ENCODE measurements around the gene NFATC2.

NFATC2 gene

GRCh38 chr20:51508158-51508557 lies 34.4 kb downstream of the NFATC2 start:
- no peak for TF ChIP-seq KLF9 (tag by site-specific recombination; IDR thresholded peaks at IDR 0.05; ENCODE audit: low read depth)
- no peak for TF ChIP-seq ZBTB6 (tag by site-specific recombination; IDR thresholded peaks at IDR 0.05)
- no peak for TF ChIP-seq ZNF548 (tag by site-specific recombination; IDR thresholded peaks at IDR 0.05)
- TF ChIP-seq ZNF501 (tag by site-specific recombination; IDR thresholded peaks at IDR 0.05) = no peak
- no peak for TF ChIP-seq ZNF19 (tag by site-specific recombination; IDR thresholded peaks at IDR 0.05; ENCODE audit: low read depth)
- no peak for TF ChIP-seq ZNF394 (tag by site-specific recombination; IDR thresholded peaks at IDR 0.05; ENCODE audit: borderline replicate concordance)
- TF ChIP-seq, protein P1, sequence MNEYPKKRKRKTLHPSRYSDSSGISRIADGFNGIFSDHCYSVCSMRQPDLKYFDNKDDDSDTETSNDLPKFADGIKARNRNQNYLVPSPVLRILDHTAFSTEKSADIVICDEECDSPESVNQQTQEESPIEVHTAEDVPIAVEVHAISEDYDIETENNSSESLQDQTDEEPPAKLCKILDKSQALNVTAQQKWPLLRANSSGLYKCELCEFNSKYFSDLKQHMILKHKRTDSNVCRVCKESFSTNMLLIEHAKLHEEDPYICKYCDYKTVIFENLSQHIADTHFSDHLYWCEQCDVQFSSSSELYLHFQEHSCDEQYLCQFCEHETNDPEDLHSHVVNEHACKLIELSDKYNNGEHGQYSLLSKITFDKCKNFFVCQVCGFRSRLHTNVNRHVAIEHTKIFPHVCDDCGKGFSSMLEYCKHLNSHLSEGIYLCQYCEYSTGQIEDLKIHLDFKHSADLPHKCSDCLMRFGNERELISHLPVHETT (tag by site-specific recombination; IDR thresholded peaks at IDR 0.05) = no peak
- TF ChIP-seq ATF2 (tag by site-specific recombination; IDR thresholded peaks at IDR 0.05; ENCODE audit: low read depth) = no peak
- TF ChIP-seq ZNF747 (tag by site-specific recombination; IDR thresholded peaks at IDR 0.05) = no peak
- no peak for TF ChIP-seq ZNF629 (tag by site-specific recombination; IDR thresholded peaks at IDR 0.05)
- TF ChIP-seq ZNF76 (tag by site-specific recombination; IDR thresholded peaks at IDR 0.05; ENCODE audit: borderline replicate concordance, low read depth) = no peak
- H3K4me3 ChIP-seq (ENCODE audit: low read depth, low read length) = no peak overlapping the region
- no peak overlapping the region for H3K27ac ChIP-seq (ENCODE audit: extremely low read depth, low read depth, low read length)
- no peaks in the 10 kb centered on the region for H3K36me3 ChIP-seq (ENCODE audit: control insufficient read depth in 2 of 2, insufficient read depth in 1 of 2, low read length in 2 of 2)
- H3K4me1 ChIP-seq (ENCODE audit: control insufficient read depth, insufficient read depth, low read length) = no peaks in the 10 kb centered on the region
- ChIA-PET POLR2A (no interaction called here), CTCF (no interaction called here)
- no peaks in the 10 kb centered on the region for H3K9me3 ChIP-seq (ENCODE audit: control insufficient read depth, insufficient read depth, low read depth, low read length)

GRCh38 chr20:51507216-51508036 lies 35.1 kb downstream of the NFATC2 start:
- Histone ChIP-seq H3K36me3 (ENCODE audit: control insufficient read depth in 2 of 2, insufficient read depth in 1 of 2, low read length in 2 of 2) (no peaks in the 10 kb centered on the region), H3K27ac (ENCODE audit: extremely low read depth, low read depth, low read length) (no peak overlapping the region), H3K4me1 (ENCODE audit: control insufficient read depth, insufficient read depth, low read length) (no peaks in the 10 kb centered on the region), H3K4me3 (ENCODE audit: low read depth, low read length) (no peak overlapping the region), H3K9me3 (ENCODE audit: control insufficient read depth, insufficient read depth, low read depth, low read length) (no peaks in the 10 kb centered on the region)
- ChIA-PET CTCF (interaction anchor here (0.6 kb wide), 1 partner anchor 89 kb away, joined by 3 read pairs; no protein-coding TSS in a partner anchor), POLR2A (no interaction called here)
- TF ChIP-seq HOXA7 (CRISPR knock-in tag; IDR thresholded peaks at IDR 0.05; ENCODE audit: borderline replicate concordance) (no peak), ZNF549 (tag by site-specific recombination; IDR thresholded peaks at IDR 0.05) (no peak), SCRT2 (tag by site-specific recombination; IDR thresholded peaks at IDR 0.05) (no peak), ZBTB17 (tag by site-specific recombination; IDR thresholded peaks at IDR 0.05) (no peak), ZNF324 (tag by site-specific recombination; IDR thresholded peaks at IDR 0.05) (no peak), ZBTB7A (tag by site-specific recombination; IDR thresholded peaks at IDR 0.05; ENCODE audit: low read depth) (no peak), ZNF157 (tag by site-specific recombination; IDR thresholded peaks at IDR 0.05) (no peak), ZNF747 (tag by site-specific recombination; IDR thresholded peaks at IDR 0.05) (no peak), ZNF677 (tag by site-specific recombination; IDR thresholded peaks at IDR 0.05) (no peak), ZSCAN4 (tag by site-specific recombination; IDR thresholded peaks at IDR 0.05) (no peak), SALL2 (tag by site-specific recombination; IDR thresholded peaks at IDR 0.05; ENCODE audit: borderline replicate concordance) (no peak)
- TF ChIP-seq, protein P2, sequence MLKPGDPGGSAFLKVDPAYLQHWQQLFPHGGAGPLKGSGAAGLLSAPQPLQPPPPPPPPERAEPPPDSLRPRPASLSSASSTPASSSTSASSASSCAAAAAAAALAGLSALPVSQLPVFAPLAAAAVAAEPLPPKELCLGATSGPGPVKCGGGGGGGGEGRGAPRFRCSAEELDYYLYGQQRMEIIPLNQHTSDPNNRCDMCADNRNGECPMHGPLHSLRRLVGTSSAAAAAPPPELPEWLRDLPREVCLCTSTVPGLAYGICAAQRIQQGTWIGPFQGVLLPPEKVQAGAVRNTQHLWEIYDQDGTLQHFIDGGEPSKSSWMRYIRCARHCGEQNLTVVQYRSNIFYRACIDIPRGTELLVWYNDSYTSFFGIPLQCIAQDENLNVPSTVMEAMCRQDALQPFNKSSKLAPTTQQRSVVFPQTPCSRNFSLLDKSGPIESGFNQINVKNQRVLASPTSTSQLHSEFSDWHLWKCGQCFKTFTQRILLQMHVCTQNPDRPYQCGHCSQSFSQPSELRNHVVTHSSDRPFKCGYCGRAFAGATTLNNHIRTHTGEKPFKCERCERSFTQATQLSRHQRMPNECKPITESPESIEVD (tag by site-specific recombination; IDR thresholded peaks at IDR 0.05) = no peak
- TF ChIP-seq, protein P3, sequence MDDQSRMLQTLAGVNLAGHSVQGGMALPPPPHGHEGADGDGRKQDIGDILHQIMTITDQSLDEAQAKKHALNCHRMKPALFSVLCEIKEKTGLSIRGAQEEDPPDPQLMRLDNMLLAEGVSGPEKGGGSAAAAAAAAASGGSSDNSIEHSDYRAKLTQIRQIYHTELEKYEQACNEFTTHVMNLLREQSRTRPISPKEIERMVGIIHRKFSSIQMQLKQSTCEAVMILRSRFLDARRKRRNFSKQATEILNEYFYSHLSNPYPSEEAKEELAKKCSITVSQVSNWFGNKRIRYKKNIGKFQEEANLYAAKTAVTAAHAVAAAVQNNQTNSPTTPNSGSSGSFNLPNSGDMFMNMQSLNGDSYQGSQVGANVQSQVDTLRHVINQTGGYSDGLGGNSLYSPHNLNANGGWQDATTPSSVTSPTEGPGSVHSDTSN (CRISPR knock-in tag; IDR thresholded peaks at IDR 0.05) = no peak
- TF ChIP-seq, protein P4, sequence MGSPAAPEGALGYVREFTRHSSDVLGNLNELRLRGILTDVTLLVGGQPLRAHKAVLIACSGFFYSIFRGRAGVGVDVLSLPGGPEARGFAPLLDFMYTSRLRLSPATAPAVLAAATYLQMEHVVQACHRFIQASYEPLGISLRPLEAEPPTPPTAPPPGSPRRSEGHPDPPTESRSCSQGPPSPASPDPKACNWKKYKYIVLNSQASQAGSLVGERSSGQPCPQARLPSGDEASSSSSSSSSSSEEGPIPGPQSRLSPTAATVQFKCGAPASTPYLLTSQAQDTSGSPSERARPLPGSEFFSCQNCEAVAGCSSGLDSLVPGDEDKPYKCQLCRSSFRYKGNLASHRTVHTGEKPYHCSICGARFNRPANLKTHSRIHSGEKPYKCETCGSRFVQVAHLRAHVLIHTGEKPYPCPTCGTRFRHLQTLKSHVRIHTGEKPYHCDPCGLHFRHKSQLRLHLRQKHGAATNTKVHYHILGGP (tag by site-specific recombination; IDR thresholded peaks at IDR 0.05) = no peak

Measured in HEK293 (cell line).